ENCODE measurements around the gene DENND4C. TPM values are rescaled to one million over a fixed set of nuclear protein-coding genes. Genes with fewer than 3 reads are reported as not detected.
A peak's percentile ranks its signal among the peaks of the same experiment; 100 is the strongest.

DENND4C gene
- total RNA-seq, 1 experiment from 2014 or later, result 26.6 TPM

- no peaks in the 10 kb centered on the region for H3K27me3 Mint-ChIP-seq (ENCODE audit: low read depth)
- peak overlapping the region in 2 of 3 experiments; percentile 10 to 68; a peak in 1 of 7 replicates for H3K27ac Mint-ChIP-seq
- Histone ChIP-seq H3K27me3 (ENCODE audit: insufficient read depth, low read length) (no peaks in the 10 kb centered on the region), H3K27ac (ENCODE audit: insufficient read length, low read depth, low read length) (no peak overlapping the region), H4K8ac (replicated peaks; ENCODE audit: insufficient read length, low read depth, low read length) (no peak overlapping the region), H2BK120ac (ENCODE audit: low read depth, low read length, poor library complexity, severe bottlenecking) (no peak overlapping the region), H3K9ac (ENCODE audit: extremely low read depth, insufficient read length, low read length) (no peak overlapping the region), H3K4me2 (ENCODE audit: insufficient read depth, insufficient read length, low read length) (no peak overlapping the region), H3K9me3 (ENCODE audit: control insufficient read depth, low read depth, low read length) (no peaks in the 10 kb centered on the region), H3K4ac (ENCODE audit: low read depth, low read length) (no peak overlapping the region), H3K79me2 (ENCODE audit: insufficient read depth, low read length) (no peaks in the 10 kb centered on the region), H3K23me2 (ENCODE audit: insufficient read length, low read depth, low read length, poor library complexity, severe bottlenecking) (no peaks in the 10 kb centered on the region), H3K14ac (ENCODE audit: insufficient read depth, low read length) (no peak overlapping the region), H3K23ac (ENCODE audit: insufficient read length, low read depth, low read length) (no peak overlapping the region), H2BK5ac (ENCODE audit: insufficient read length, low read length) (no peak overlapping the region), H4K20me1 (ENCODE audit: control insufficient read depth, insufficient read depth, insufficient read length) (no peaks in the 10 kb centered on the region), H2AK5ac (ENCODE audit: insufficient read length, low read length) (no peak overlapping the region), H2BK12ac (ENCODE audit: insufficient read length, low read depth, low read length) (no peak overlapping the region), H2BK15ac (ENCODE audit: low read depth, low read length) (no peak overlapping the region), H4K5ac (ENCODE audit: insufficient read length, low read depth, low read length) (no peak overlapping the region), H3K18ac (ENCODE audit: insufficient read length, low read depth, low read length) (no peak overlapping the region), H3T11ph (ENCODE audit: low read length) (no peak overlapping the region), H3K79me1 (ENCODE audit: insufficient read depth, low read depth, low read length, poor library complexity, severe bottlenecking) (no peaks in the 10 kb centered on the region), H2AFZ (ENCODE audit: low read length) (no peak overlapping the region), H4K91ac (ENCODE audit: insufficient read length, low read depth, low read length) (no peak overlapping the region), H3K56ac (ENCODE audit: insufficient read length, low read depth, low read length) (no peak overlapping the region), H2BK20ac (ENCODE audit: low read depth, low read length, poor library complexity, severe bottlenecking) (no peak overlapping the region), H3K4me1 (ENCODE audit: insufficient read depth, low read length) (no peaks in the 10 kb centered on the region)
- no peak for TF ChIP-seq CTCF (conservative IDR thresholded peaks at IDR 0.05)
- no peaks in the 10 kb centered on the region for H3K9me3 Mint-ChIP-seq
- no peaks in the 10 kb centered on the region for H3K4me1 Mint-ChIP-seq
- H3K36me3 Mint-ChIP-seq (ENCODE audit: insufficient read depth in 1 of 3, low read depth in 3 of 3), result peaks cover 5 to 31% (median 26%) of the 10 kb centered on the region in 3 experiments; a peak in 6 of 7 replicates
- WGBS (ENCODE audit: extremely low coverage, insufficient read length, low lambda C conversion rate), result no CpG with 5 or more reads among the region's 1 CpG
- DNase-seq, result no peak
- no peak overlapping the region for H3K4me3 Mint-ChIP-seq
Observed at GRCh38 chr9:19320495-19320894, 90.0 kb downstream of the DENND4C start.

All from H9 (cell line).